H9 (cell line): ENCODE data around the gene ANKRD16. TPM values are rescaled to one million over a fixed set of nuclear protein-coding genes. Genes with fewer than 3 reads are reported as not detected.

ENCODE experiments used
- DNase-seq: peaks from one replicate; pipeline ENCODE4 v3.0.0-alpha.2; 2017
- H2AFZ ChIP-seq: one replicate; pipeline ENCODE4 v1.6.1; 2013; ENCODE audit warnings: mild to moderate bottlenecking, low read length, control low read depth, moderate library complexity
- H2AK5ac ChIP-seq: 2 replicates; pipeline ENCODE4 v1.6.1; 2013; ENCODE audit warnings: low read length, control low read depth, mixed read lengths; ENCODE audit not compliant: insufficient read length
- H2BK120ac ChIP-seq: one replicate; pipeline ENCODE4 v1.6.1; 2013; ENCODE audit warnings: low read depth, mild to moderate bottlenecking, low read length, control low read depth, inconsistent platforms; ENCODE audit not compliant: poor library complexity, severe bottlenecking
- H2BK12ac ChIP-seq: 2 replicates; pipeline ENCODE4 v1.6.1; 2013; ENCODE audit warnings: low read length, control low read depth, mixed read lengths, low read depth; ENCODE audit not compliant: insufficient read length
- H2BK15ac ChIP-seq: 2 replicates; pipeline ENCODE4 v1.6.1; 2013; ENCODE audit warnings: low read depth, low read length, control low read depth
- H2BK20ac ChIP-seq: one replicate; pipeline ENCODE4 v1.6.1; 2013; ENCODE audit warnings: low read depth, mild to moderate bottlenecking, low read length, control low read depth, inconsistent platforms; ENCODE audit not compliant: poor library complexity, severe bottlenecking
- H2BK5ac ChIP-seq: 2 replicates; pipeline ENCODE4 v1.6.1; 2013; ENCODE audit warnings: low read length, control low read depth, mixed read lengths; ENCODE audit not compliant: insufficient read length
- H3K14ac ChIP-seq: 2 replicates; pipeline ENCODE4 v1.6.1; 2013; ENCODE audit warnings: low read length, control low read depth; ENCODE audit not compliant: insufficient read depth
- H3K18ac ChIP-seq: 2 replicates; pipeline ENCODE4 v1.6.1; 2013; ENCODE audit warnings: low read depth, mild to moderate bottlenecking, mixed read lengths, low read length, control low read depth; ENCODE audit not compliant: insufficient read length
- H3K23ac ChIP-seq: 2 replicates; pipeline ENCODE4 v1.6.1; 2013; ENCODE audit warnings: low read length, control low read depth, mixed read lengths, low read depth; ENCODE audit not compliant: insufficient read length
- H3K23me2 ChIP-seq: 2 replicates; pipeline ENCODE4 v1.6.1; 2013; ENCODE audit warnings: low read depth, mild to moderate bottlenecking, mixed read lengths, low read length, control low read depth; ENCODE audit not compliant: insufficient read length, poor library complexity, severe bottlenecking
- H3K27ac ChIP-seq: 2 replicates; pipeline ENCODE4 v1.5.1; 2013; ENCODE audit warnings: low read length, control low read depth, mixed read lengths, low read depth; ENCODE audit not compliant: insufficient read length
- H3K27me3 ChIP-seq: 2 replicates; pipeline ENCODE4 v1.6.1; 2013; ENCODE audit warnings: low read length, control low read depth, inconsistent platforms; ENCODE audit not compliant: insufficient read depth
- H3K4ac ChIP-seq: 2 replicates; pipeline ENCODE4 v1.6.1; 2013; ENCODE audit warnings: low read depth, mild to moderate bottlenecking, control low read depth, inconsistent platforms, low read length, moderate library complexity
- H3K4me1 ChIP-seq: 2 replicates; pipeline ENCODE4 v1.6.1; 2013; ENCODE audit warnings: low read length, control low read depth, inconsistent platforms; ENCODE audit not compliant: insufficient read depth
- H3K4me2 ChIP-seq: 2 replicates; pipeline ENCODE4 v1.6.1; 2013; ENCODE audit warnings: low read length, control low read depth, mixed read lengths; ENCODE audit not compliant: insufficient read length, insufficient read depth
- H3K56ac ChIP-seq: 2 replicates; pipeline ENCODE4 v1.6.1; 2013; ENCODE audit warnings: low read depth, mild to moderate bottlenecking, mixed read lengths, low read length, control low read depth; ENCODE audit not compliant: insufficient read length
- H3K79me1 ChIP-seq: 2 replicates; pipeline ENCODE4 v1.6.1; 2013; ENCODE audit warnings: low read depth, mild to moderate bottlenecking, moderate library complexity, low read length, control low read depth, inconsistent platforms; ENCODE audit not compliant: insufficient read depth, poor library complexity, severe bottlenecking
- H3K79me2 ChIP-seq: 2 replicates; pipeline ENCODE4 v1.6.1; 2013; ENCODE audit warnings: low read length, control low read depth, inconsistent platforms; ENCODE audit not compliant: insufficient read depth
- H3K9ac ChIP-seq: 2 replicates; pipeline ENCODE4 v1.6.1; 2013; ENCODE audit warnings: low read length, control low read depth, mixed read lengths; ENCODE audit not compliant: insufficient read length; ENCODE audit errors: extremely low read depth
- H3K9me3 ChIP-seq: one replicate; pipeline ENCODE4 v1.6.1; 2013; ENCODE audit warnings: low read depth, low read length, inconsistent platforms; ENCODE audit not compliant: control insufficient read depth
- H3T11ph ChIP-seq: one replicate; pipeline ENCODE4 v1.6.1; 2013; ENCODE audit warnings: mild to moderate bottlenecking, low read length, control low read depth, inconsistent platforms
- H4K20me1 ChIP-seq: one replicate; pipeline ENCODE4 v1.6.1; 2013; ENCODE audit not compliant: control insufficient read depth, insufficient read length, insufficient read depth
- H4K5ac ChIP-seq: 2 replicates; pipeline ENCODE4 v1.6.1; 2013; ENCODE audit warnings: low read depth, mild to moderate bottlenecking, mixed read lengths, low read length, control low read depth; ENCODE audit not compliant: insufficient read length
- H4K8ac ChIP-seq: replicated peaks from 2 replicates; pipeline ENCODE4 v1.6.1; 2013; ENCODE audit warnings: low read length, control low read depth, mixed read lengths, low read depth; ENCODE audit not compliant: insufficient read length
- H4K91ac ChIP-seq: 2 replicates; pipeline ENCODE4 v1.6.1; 2013; ENCODE audit warnings: low read depth, mild to moderate bottlenecking, moderate library complexity, mixed read lengths, low read length, control low read depth; ENCODE audit not compliant: insufficient read length
- H3K27ac Mint-ChIP-seq, 3 experiments: 2 replicates in 2 of 3; 3 replicates in 1 of 3; pipeline ENCODE4 v1.8.0; 2020 to 2021; ENCODE audit warnings: mixed read lengths in 3 of 3, mild to moderate bottlenecking in 1 of 3, moderate library complexity in 1 of 3
- H3K27me3 Mint-ChIP-seq: 2 replicates; pipeline ENCODE4 v1.8.0; 2021; ENCODE audit warnings: low read depth, mild to moderate bottlenecking, moderate library complexity, mixed read lengths
- H3K36me3 Mint-ChIP-seq, 3 experiments: 2 replicates in 2 of 3; 3 replicates in 1 of 3; pipeline ENCODE4 v1.8.0; 2020 to 2021; ENCODE audit warnings: low read depth in 3 of 3, mixed read lengths in 3 of 3; ENCODE audit not compliant: insufficient read depth in 1 of 3
- H3K4me1 Mint-ChIP-seq, 2 experiments: 2 replicates each; pipeline ENCODE4 v1.8.0; 2020; ENCODE audit warnings: mixed read lengths in 2 of 2
- H3K4me3 Mint-ChIP-seq, 2 experiments: 2 replicates in 1 of 2; 3 replicates in 1 of 2; pipeline ENCODE4 v1.8.0; 2020 to 2021; ENCODE audit warnings: mild to moderate bottlenecking in 2 of 2, mixed read lengths in 2 of 2, moderate library complexity in 1 of 2
- H3K9me3 Mint-ChIP-seq, 2 experiments: 2 replicates in 1 of 2; 3 replicates in 1 of 2; pipeline ENCODE4 v1.8.0; 2020; ENCODE audit warnings: mild to moderate bottlenecking in 2 of 2, mixed read lengths in 2 of 2, moderate library complexity in 1 of 2
- WGBS: extraction: QIAGEN DNeasy Blood & Tissue Kit; methylation state at CpG from one replicate; pipeline ENCODE4 v1.1.7; 2013; ENCODE audit warnings: missing lambda C conversion rate, low lambda C conversion rate, mixed read lengths; ENCODE audit not compliant: insufficient read length; ENCODE audit errors: extremely low coverage; 5-methylcytosine and 5-hydroxymethylcytosine counted together
- total RNA-seq: library from RNA; stranded (reverse); gene quantifications from 2 replicates; pipeline ENCODE4 v1.2.1, GENCODE V29; 2021
- TF ChIP-seq, protein P1 (sequence below): fragments of 200-600 bp; sonication (generic); conservative IDR thresholded peaks from 3 replicates; pipeline ENCODE4 v1.8.0; 2021; ENCODE audit warnings: antibody characterized with exemption, mild to moderate bottlenecking

The ANKRD16 gene
- total RNA-seq, 1 experiment from 2014 or later = 11.4 TPM

- Histone ChIP-seq H2BK12ac (no peak overlapping the region), H3K14ac (no peak overlapping the region), H2AK5ac (no peak overlapping the region), H3K79me1 (no peaks in the 10 kb centered on the region), H3K9me3 (no peaks in the 10 kb centered on the region), H4K20me1 (no peaks in the 10 kb centered on the region), H4K8ac (no peak overlapping the region), H3K27ac (no peak overlapping the region), H3K23ac (no peak overlapping the region), H2AFZ (no peak overlapping the region), H3K18ac (no peak overlapping the region), H4K5ac (no peak overlapping the region), H4K91ac (no peak overlapping the region), H3K27me3 (no peaks in the 10 kb centered on the region), H3K56ac (no peak overlapping the region), H2BK15ac (no peak overlapping the region), H3K4me2 (no peak overlapping the region), H3K23me2 (no peaks in the 10 kb centered on the region), H2BK120ac (no peak overlapping the region), H3K9ac (no peak overlapping the region), H2BK5ac (no peak overlapping the region), H3K4ac (no peak overlapping the region), H3T11ph (no peak overlapping the region), H3K4me1 (no peaks in the 10 kb centered on the region), H3K79me2 (no peaks in the 10 kb centered on the region), H2BK20ac (no peak overlapping the region)
- 0 out of 4 replicates have a peak, but pooled peaks cover 0 to 3% of the 10 kb centered on the region in 2 experiments for H3K4me1 Mint-ChIP-seq
- H3K27ac Mint-ChIP-seq = no peak overlapping the region
- no peak overlapping the region for H3K4me3 Mint-ChIP-seq
- no peak for DNase-seq
- H3K27me3 Mint-ChIP-seq = no peaks in the 10 kb centered on the region; the same call in 1 of the 2 replicates
- H3K9me3 Mint-ChIP-seq = no peaks in the 10 kb centered on the region
- WGBS = no CpG with 5 or more reads among the region's 14 CpGs
- TF ChIP-seq, protein P1, sequence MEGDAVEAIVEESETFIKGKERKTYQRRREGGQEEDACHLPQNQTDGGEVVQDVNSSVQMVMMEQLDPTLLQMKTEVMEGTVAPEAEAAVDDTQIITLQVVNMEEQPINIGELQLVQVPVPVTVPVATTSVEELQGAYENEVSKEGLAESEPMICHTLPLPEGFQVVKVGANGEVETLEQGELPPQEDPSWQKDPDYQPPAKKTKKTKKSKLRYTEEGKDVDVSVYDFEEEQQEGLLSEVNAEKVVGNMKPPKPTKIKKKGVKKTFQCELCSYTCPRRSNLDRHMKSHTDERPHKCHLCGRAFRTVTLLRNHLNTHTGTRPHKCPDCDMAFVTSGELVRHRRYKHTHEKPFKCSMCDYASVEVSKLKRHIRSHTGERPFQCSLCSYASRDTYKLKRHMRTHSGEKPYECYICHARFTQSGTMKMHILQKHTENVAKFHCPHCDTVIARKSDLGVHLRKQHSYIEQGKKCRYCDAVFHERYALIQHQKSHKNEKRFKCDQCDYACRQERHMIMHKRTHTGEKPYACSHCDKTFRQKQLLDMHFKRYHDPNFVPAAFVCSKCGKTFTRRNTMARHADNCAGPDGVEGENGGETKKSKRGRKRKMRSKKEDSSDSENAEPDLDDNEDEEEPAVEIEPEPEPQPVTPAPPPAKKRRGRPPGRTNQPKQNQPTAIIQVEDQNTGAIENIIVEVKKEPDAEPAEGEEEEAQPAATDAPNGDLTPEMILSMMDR = no peak
- H3K36me3 Mint-ChIP-seq = peaks cover 17 to 46% (median 44%) of the 10 kb centered on the region in 3 experiments
These were observed 13.4 kb downstream of the ANKRD16 start for GRCh38 chr10:5876181-5876768.
